HepG2 (cell line): Measurements from ENCODE around the gene SMAP2. TPM values are rescaled to one million over a fixed set of nuclear protein-coding genes. Genes with fewer than 3 reads are reported as not detected.

Source experiments
- ARNT2 ChIP-seq: sonication (generic); formaldehyde crosslinking; IDR thresholded peaks from 2 replicates; pipeline ENCODE4 v1.8.0; 2022; ENCODE audit warnings: mild to moderate bottlenecking, low read depth, missing genetic modification reagents, moderate library complexity
- BRF2 ChIP-seq: sonication (generic); formaldehyde crosslinking; IDR thresholded peaks from 2 replicates; pipeline ENCODE4 v1.8.1; 2022; ENCODE audit warnings: mild to moderate bottlenecking, missing genetic modification reagents
- CEBPG ChIP-seq: IDR thresholded peaks from 2 replicates; pipeline ENCODE4 v1.6.1; 2016
- ELF3 ChIP-seq: IDR thresholded peaks from 2 replicates; pipeline ENCODE4 v1.6.1; 2016; ENCODE audit warnings: missing genetic modification reagents, missing compliant biosample characterization
- FOXO1 ChIP-seq: sonication (generic); formaldehyde crosslinking; IDR thresholded peaks from 2 replicates; pipeline ENCODE4 v1.4.0; 2020; ENCODE audit warnings: missing genetic modification reagents
- HMGXB4 ChIP-seq, 2 experiments: sonication (generic) in 1 of 2; formaldehyde crosslinking in 1 of 2; IDR thresholded peaks; 2 replicates each; pipeline versions ENCODE4 v1.4.0 to v1.6.1; 2018 to 2020; ENCODE audit warnings: missing genetic modification reagents in 2 of 2, borderline replicate concordance in 1 of 2, low read depth in 1 of 2, mild to moderate bottlenecking in 1 of 2, missing biosample characterization in 1 of 2
- KDM6A ChIP-seq: IDR thresholded peaks from 2 replicates; pipeline ENCODE4 v1.6.1; 2016; ENCODE audit warnings: low read depth
- MAZ ChIP-seq, 2 experiments: sonication (generic) in 1 of 2; formaldehyde crosslinking in 1 of 2; IDR thresholded peaks; 2 replicates each; pipeline versions ENCODE4 v1.5.0 to v1.6.1; 2012 to 2020; ENCODE audit warnings: low read depth in 2 of 2, mild to moderate bottlenecking in 2 of 2, borderline replicate concordance in 1 of 2, improper control_type of control experiment in 1 of 2, low read length in 1 of 2, missing genetic modification reagents in 1 of 2, moderate library complexity in 1 of 2
- NFATC3 ChIP-seq: sonication (generic); formaldehyde crosslinking; IDR thresholded peaks from 2 replicates; pipeline ENCODE4 v1.5.1; 2020; ENCODE audit warnings: mild to moderate bottlenecking, missing genetic modification reagents
- PHF20 ChIP-seq: sonication (generic); formaldehyde crosslinking; IDR thresholded peaks from 2 replicates; pipeline ENCODE4 v1.5.0; 2020; ENCODE audit warnings: mild to moderate bottlenecking, missing genetic modification reagents
- RFXAP ChIP-seq: sonication (generic); formaldehyde crosslinking; IDR thresholded peaks from 2 replicates; pipeline ENCODE4 v1.4.0; 2020; ENCODE audit warnings: missing genetic modification reagents, borderline replicate concordance
- RNF219 ChIP-seq: sonication (generic); formaldehyde crosslinking; IDR thresholded peaks from 2 replicates; pipeline ENCODE4 v1.5.0; 2020; ENCODE audit warnings: mild to moderate bottlenecking, missing genetic modification reagents
- SNAI1 ChIP-seq: sonication (generic); formaldehyde crosslinking; IDR thresholded peaks from 2 replicates; pipeline ENCODE4 v1.5.0; 2020; ENCODE audit warnings: mild to moderate bottlenecking, missing genetic modification reagents, borderline replicate concordance
- SSRP1 ChIP-seq: IDR thresholded peaks from 2 replicates; pipeline ENCODE4 v1.6.1; 2016; ENCODE audit warnings: control low read depth
- TRAFD1 ChIP-seq: sonication (generic); formaldehyde crosslinking; IDR thresholded peaks from 2 replicates; pipeline ENCODE4 v1.5.1; 2020; ENCODE audit warnings: missing genetic modification reagents, mild to moderate bottlenecking, borderline replicate concordance
- XBP1 ChIP-seq: sonication (generic); formaldehyde crosslinking; IDR thresholded peaks from 2 replicates; pipeline ENCODE4 v1.5.0; 2020; ENCODE audit warnings: missing genetic modification reagents
- ZBTB42 ChIP-seq: sonication (generic); formaldehyde crosslinking; IDR thresholded peaks from 2 replicates; pipeline ENCODE4 v1.5.0; 2020; ENCODE audit warnings: mild to moderate bottlenecking, missing genetic modification reagents
- ZFP41 ChIP-seq: sonication (generic); formaldehyde crosslinking; IDR thresholded peaks from 2 replicates; pipeline ENCODE4 v1.4.0; 2020; ENCODE audit warnings: mild to moderate bottlenecking, missing genetic modification reagents, borderline replicate concordance
- ZNF510 ChIP-seq: sonication (generic); formaldehyde crosslinking; IDR thresholded peaks from 2 replicates; pipeline ENCODE4 v1.4.0; 2020; ENCODE audit warnings: low read depth, mild to moderate bottlenecking, missing genetic modification reagents
- ZNF678 ChIP-seq: sonication (generic); formaldehyde crosslinking; IDR thresholded peaks from 2 replicates; pipeline ENCODE4 v1.4.0; 2020; ENCODE audit warnings: mild to moderate bottlenecking, missing genetic modification reagents
- ZNF713 ChIP-seq: sonication (generic); formaldehyde crosslinking; IDR thresholded peaks from 2 replicates; pipeline ENCODE4 v1.4.0; 2020; ENCODE audit warnings: mild to moderate bottlenecking, missing genetic modification reagents
- ZNF772 ChIP-seq: sonication (generic); formaldehyde crosslinking; IDR thresholded peaks from 2 replicates; pipeline ENCODE4 v1.5.0; 2020; ENCODE audit warnings: mild to moderate bottlenecking, missing genetic modification reagents
- ZNF816 ChIP-seq: sonication (generic); formaldehyde crosslinking; IDR thresholded peaks from 2 replicates; pipeline ENCODE4 v1.8.0; 2022; ENCODE audit warnings: missing genetic modification reagents, mild to moderate bottlenecking, borderline replicate concordance
- polyA plus RNA-seq, 8 experiments: library from polyadenylated mRNA; depleted of rRNA in 3 of 8; stranded (reverse) in 7 of 8; unstranded in 1 of 8; fragments of >200 nt; fragmentation: Illumina TruSeq in 4 of 8; extraction: Trizol in 4 of 8; gene quantifications; 2 replicates each; pipeline versions ENCODE4 v1.2.1 to v1.2.3, GENCODE V29; 2011 to 2016; ENCODE audit warnings: low read depth in 4 of 8, missing spikeins in 1 of 8, mixed read lengths in 1 of 8; ENCODE audit not compliant: insufficient read depth in 1 of 8
- total RNA-seq, 5 experiments: library from RNA; depleted of rRNA; stranded (reverse); fragments of >200 nt; fragmentation: Illumina TruSeq; extraction: Trizol; gene quantifications; 2 replicates each; pipeline ENCODE4 v1.2.3, GENCODE V29; 2016; ENCODE audit warnings: low read depth in 1 of 5

SMAP2 gene
- total and polyA plus RNA-seq, 2 of the 13 experiments (the other 11 are each of a cell fraction or from before 2014, with no cell fraction given) = 19.0 to 22.3 TPM

GRCh38 chr1:40449684-40450494 lies 76.4 kb downstream of the SMAP2 start, which contains the start of gene ZFP69B (continued):
- TF ChIP-seq BRF2 = no peak
- TF ChIP-seq RFXAP (CRISPR knock-in tag) = no peak
- TF ChIP-seq ARNT2 = peak; percentile 91
- TF ChIP-seq SNAI1 (CRISPR knock-in tag) = peak; percentile 37; the same call in 1 of the 2 replicates
- 0 out of 2 replicates have a peak, but pooled peaks have one; percentile 9 for TF ChIP-seq CEBPG (CRISPR knock-in tag)
- no peak for TF ChIP-seq NFATC3 (CRISPR knock-in tag)
- TF ChIP-seq SSRP1 = no peak
- no peak for TF ChIP-seq KDM6A (CRISPR knock-in tag)
- TF ChIP-seq ZNF678 = no peak
- TF ChIP-seq RNF219 (CRISPR knock-in tag) = no peak
- TF ChIP-seq ZFP41 (CRISPR knock-in tag) = 0 out of 2 replicates have a peak, but pooled peaks have one; percentile 73
- peak; percentile 67 for TF ChIP-seq ELF3
- TF ChIP-seq XBP1 (CRISPR knock-in tag) = no peak
- TF ChIP-seq HMGXB4 (CRISPR knock-in tag; IDR thresholded peaks at IDR 0.05; ENCODE audit: borderline replicate concordance in 1 of 2, low read depth in 1 of 2) = peak; percentile 79 to 90; a peak in 3 of 4 replicates
- TF ChIP-seq ZNF510 (CRISPR knock-in tag) = no peak
- TF ChIP-seq FOXO1 (CRISPR knock-in tag) = no peak; the same call in 1 of the 2 replicates
- TF ChIP-seq PHF20 (CRISPR knock-in tag) = peak; percentile 78
- peak; percentile 67 for TF ChIP-seq ZNF772
- TF ChIP-seq ZNF816 (CRISPR knock-in tag) = 0 out of 2 replicates have a peak, but pooled peaks have one; percentile 59
- TF ChIP-seq ZNF713 (CRISPR knock-in tag) = peak; percentile 65; the same call in 1 of the 2 replicates
- TF ChIP-seq ZBTB42 (CRISPR knock-in tag) = no peak
- TF ChIP-seq MAZ (IDR thresholded peaks at IDR 0.05; ENCODE audit: borderline replicate concordance, low read depth, low read length) = peak; percentile 74; the same call in 1 of the 2 replicates
- TF ChIP-seq MAZ (CRISPR knock-in tag; IDR thresholded peaks at IDR 0.05; ENCODE audit: low read depth) = peak; percentile 91
- no peak for TF ChIP-seq TRAFD1 (CRISPR knock-in tag)
